ENCODE measurements around the gene SRGAP1.
"Not testable (repeated sequence)": the region's sequence is repeated elsewhere in the genome, so short reads cannot be mapped to it uniquely, and the experiment has no call there.

The SRGAP1 gene

GRCh38 chr12:63867053-63867452, 22.6 kb downstream of the SRGAP1 start:
- DNase-seq (ENCODE audit: low read depth, low spot score) = no peak

- DNase-seq (ENCODE audit: low read depth, low spot score) = no peak
Observed at GRCh38 chr12:63869656-63870055, 25.2 kb downstream of the SRGAP1 start.

GRCh38 chr12:63870838-63871237, 26.3 kb downstream of the SRGAP1 start:
- DNase-seq (ENCODE audit: low read depth, low spot score) = no peak

- DNase-seq (ENCODE audit: low read depth, low spot score) = no peak
Observed at GRCh38 chr12:63874897-63875480, 30.5 kb downstream of the SRGAP1 start.

- DNase-seq (ENCODE audit: low read depth, low spot score) = no peak
Observed at GRCh38 chr12:63875703-63876102, 31.2 kb downstream of the SRGAP1 start.

- no peak for DNase-seq (ENCODE audit: low read depth, low spot score)
Observed at GRCh38 chr12:63876980-63877379, 32.5 kb downstream of the SRGAP1 start.

GRCh38 chr12:63877693-63878092, 33.2 kb downstream of the SRGAP1 start:
- no peak for DNase-seq (ENCODE audit: low read depth, low spot score)

- DNase-seq (ENCODE audit: low read depth, low spot score) = not testable (repeated sequence)
Observed at GRCh38 chr12:63880235-63880634, 35.7 kb downstream of the SRGAP1 start.

GRCh38 chr12:63880742-63881263, 36.3 kb downstream of the SRGAP1 start:
- no peak for DNase-seq (ENCODE audit: low read depth, low spot score)

- no peak for DNase-seq (ENCODE audit: low read depth, low spot score)
Observed at GRCh38 chr12:63882844-63883243, 38.3 kb downstream of the SRGAP1 start.

- DNase-seq (ENCODE audit: low read depth, low spot score) = no peak
Observed at GRCh38 chr12:63885401-63885800, 40.9 kb downstream of the SRGAP1 start.

GRCh38 chr12:63888908-63889635, 44.6 kb downstream of the SRGAP1 start:
- DNase-seq (ENCODE audit: low read depth, low spot score) = no peak

GRCh38 chr12:63889721-63890509, 45.4 kb downstream of the SRGAP1 start:
- no peak for DNase-seq (ENCODE audit: low read depth, low spot score)

- no peak for DNase-seq (ENCODE audit: low read depth, low spot score)
Observed at GRCh38 chr12:63893170-63893569, 48.7 kb downstream of the SRGAP1 start.

- no peak for DNase-seq (ENCODE audit: low read depth, low spot score)
Observed at GRCh38 chr12:63894132-63894531, 49.6 kb downstream of the SRGAP1 start.

- DNase-seq (ENCODE audit: low read depth, low spot score) = no peak
Observed at GRCh38 chr12:63895841-63896240, 51.3 kb downstream of the SRGAP1 start.

- DNase-seq (ENCODE audit: low read depth, low spot score) = no peak
Observed at GRCh38 chr12:63897931-63898330, 53.4 kb downstream of the SRGAP1 start.

GRCh38 chr12:63898764-63899337, 54.4 kb downstream of the SRGAP1 start:
- no peak for DNase-seq (ENCODE audit: low read depth, low spot score)

- no peak for DNase-seq (ENCODE audit: low read depth, low spot score)
Observed at GRCh38 chr12:63899396-63899795, 54.9 kb downstream of the SRGAP1 start.

GRCh38 chr12:63900922-63901793, 56.7 kb downstream of the SRGAP1 start:
- no peak for DNase-seq (ENCODE audit: low read depth, low spot score)

GRCh38 chr12:63904653-63905052, 60.2 kb downstream of the SRGAP1 start:
- no peak for DNase-seq (ENCODE audit: low read depth, low spot score)

All from smooth muscle cell of the brain vasculature (primary cell).